Measurements from ENCODE around the gene LPIN3.

Gene LPIN3

GRCh38 chr20:41304002-41304401 lies 36.6 kb upstream of the LPIN3 start:
- Mint-ChIP-seq H3K4me3 (no peak overlapping the region), H3K36me3 (ENCODE audit: low read depth) (no peaks in the 10 kb centered on the region), H3K27ac (no peak overlapping the region), H3K27me3 (ENCODE audit: low read depth, poor library complexity) (peaks cover 3% of the 10 kb centered on the region), H3K9me3 (no peaks in the 10 kb centered on the region), H3K4me1 (no peaks in the 10 kb centered on the region)
- no peak for TF ChIP-seq CTCF (IDR thresholded peaks at IDR 0.05)
- DNase-seq, result no peak

- peaks cover 3% of the 10 kb centered on the region for H3K27me3 Mint-ChIP-seq (ENCODE audit: low read depth, poor library complexity)
Observed at GRCh38 chr20:41304424-41305079, 36.1 kb upstream of the LPIN3 start.

GRCh38 chr20:41306061-41306727 lies 34.4 kb upstream of the LPIN3 start:
- Mint-ChIP-seq H3K9me3 (no peaks in the 10 kb centered on the region), H3K36me3 (ENCODE audit: low read depth) (no peaks in the 10 kb centered on the region), H3K4me3 (no peak overlapping the region), H3K4me1 (peaks cover 8% of the 10 kb centered on the region), H3K27me3 (ENCODE audit: low read depth, poor library complexity) (no peaks in the 10 kb centered on the region), H3K27ac (no peak overlapping the region)
- no peak for TF ChIP-seq CTCF (IDR thresholded peaks at IDR 0.05)
- no peak for DNase-seq

More at GRCh38 chr20:41304424-41305079, 36.1 kb upstream of the LPIN3 start:
- Mint-ChIP-seq H3K4me1 (peaks cover 2% of the 10 kb centered on the region), H3K36me3 (ENCODE audit: low read depth) (no peaks in the 10 kb centered on the region), H3K9me3 (no peaks in the 10 kb centered on the region), H3K4me3 (no peak overlapping the region), H3K27ac (no peak overlapping the region)
- DNase-seq, result no peak
- TF ChIP-seq CTCF (IDR thresholded peaks at IDR 0.05), result no peak

- no peak for TF ChIP-seq CTCF (IDR thresholded peaks at IDR 0.05)
- H3K36me3 Mint-ChIP-seq (ENCODE audit: low read depth), result peaks cover 4% of the 10 kb centered on the region
- H3K27me3 Mint-ChIP-seq (ENCODE audit: low read depth, poor library complexity), result no peaks in the 10 kb centered on the region
- H3K4me1 Mint-ChIP-seq, result peaks cover 8% of the 10 kb centered on the region
- H3K9me3 Mint-ChIP-seq, result no peaks in the 10 kb centered on the region
- no peak for DNase-seq
- no peak overlapping the region for H3K4me3 Mint-ChIP-seq
- no peak overlapping the region for H3K27ac Mint-ChIP-seq
Observed at GRCh38 chr20:41307021-41307420, 33.6 kb upstream of the LPIN3 start.

GRCh38 chr20:41308290-41308711 lies 32.3 kb upstream of the LPIN3 start:
- H3K4me3 Mint-ChIP-seq, result no peak overlapping the region
- H3K27me3 Mint-ChIP-seq (ENCODE audit: low read depth, poor library complexity), result no peaks in the 10 kb centered on the region
- no peak for DNase-seq

More at GRCh38 chr20:41308290-41308711, 32.3 kb upstream of the LPIN3 start:
- Mint-ChIP-seq H3K4me1 (peaks cover 8% of the 10 kb centered on the region), H3K27ac (no peak overlapping the region), H3K9me3 (no peaks in the 10 kb centered on the region), H3K36me3 (ENCODE audit: low read depth) (peaks cover 4% of the 10 kb centered on the region)
- TF ChIP-seq CTCF (IDR thresholded peaks at IDR 0.05), result no peak
